ENCODE data around the gene COL3A1.

Gene COL3A1

DNA sequence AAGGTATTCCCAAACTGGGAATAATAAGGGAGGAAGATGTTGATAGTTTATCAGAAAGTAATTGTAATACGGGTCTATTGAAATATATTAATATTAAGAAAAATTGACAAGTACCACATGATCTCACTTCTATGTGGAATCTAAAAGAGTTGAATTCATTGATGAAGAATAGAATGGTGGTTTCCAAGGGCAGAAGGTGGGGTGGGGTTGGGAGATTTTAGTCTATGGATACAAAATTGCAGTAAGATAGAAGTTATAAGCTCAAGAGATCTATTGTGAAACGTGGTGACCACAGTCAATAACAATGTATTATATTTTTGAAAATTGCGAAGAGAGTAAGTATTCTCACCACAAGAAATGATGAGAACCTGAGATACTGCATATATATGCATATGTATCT is 38.9 kb downstream of the COL3A1 start:
- DNase-seq (ENCODE audit: low read depth) = no peak
- TF ChIP-seq, protein P1, sequence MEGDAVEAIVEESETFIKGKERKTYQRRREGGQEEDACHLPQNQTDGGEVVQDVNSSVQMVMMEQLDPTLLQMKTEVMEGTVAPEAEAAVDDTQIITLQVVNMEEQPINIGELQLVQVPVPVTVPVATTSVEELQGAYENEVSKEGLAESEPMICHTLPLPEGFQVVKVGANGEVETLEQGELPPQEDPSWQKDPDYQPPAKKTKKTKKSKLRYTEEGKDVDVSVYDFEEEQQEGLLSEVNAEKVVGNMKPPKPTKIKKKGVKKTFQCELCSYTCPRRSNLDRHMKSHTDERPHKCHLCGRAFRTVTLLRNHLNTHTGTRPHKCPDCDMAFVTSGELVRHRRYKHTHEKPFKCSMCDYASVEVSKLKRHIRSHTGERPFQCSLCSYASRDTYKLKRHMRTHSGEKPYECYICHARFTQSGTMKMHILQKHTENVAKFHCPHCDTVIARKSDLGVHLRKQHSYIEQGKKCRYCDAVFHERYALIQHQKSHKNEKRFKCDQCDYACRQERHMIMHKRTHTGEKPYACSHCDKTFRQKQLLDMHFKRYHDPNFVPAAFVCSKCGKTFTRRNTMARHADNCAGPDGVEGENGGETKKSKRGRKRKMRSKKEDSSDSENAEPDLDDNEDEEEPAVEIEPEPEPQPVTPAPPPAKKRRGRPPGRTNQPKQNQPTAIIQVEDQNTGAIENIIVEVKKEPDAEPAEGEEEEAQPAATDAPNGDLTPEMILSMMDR (IDR thresholded peaks at IDR 0.05; ENCODE audit: insufficient read depth, low read depth, low read length, missing control alignments) = no peak
- no peak overlapping the region for H3K4me3 ChIP-seq (ENCODE audit: low read depth, low read length)

DNA sequence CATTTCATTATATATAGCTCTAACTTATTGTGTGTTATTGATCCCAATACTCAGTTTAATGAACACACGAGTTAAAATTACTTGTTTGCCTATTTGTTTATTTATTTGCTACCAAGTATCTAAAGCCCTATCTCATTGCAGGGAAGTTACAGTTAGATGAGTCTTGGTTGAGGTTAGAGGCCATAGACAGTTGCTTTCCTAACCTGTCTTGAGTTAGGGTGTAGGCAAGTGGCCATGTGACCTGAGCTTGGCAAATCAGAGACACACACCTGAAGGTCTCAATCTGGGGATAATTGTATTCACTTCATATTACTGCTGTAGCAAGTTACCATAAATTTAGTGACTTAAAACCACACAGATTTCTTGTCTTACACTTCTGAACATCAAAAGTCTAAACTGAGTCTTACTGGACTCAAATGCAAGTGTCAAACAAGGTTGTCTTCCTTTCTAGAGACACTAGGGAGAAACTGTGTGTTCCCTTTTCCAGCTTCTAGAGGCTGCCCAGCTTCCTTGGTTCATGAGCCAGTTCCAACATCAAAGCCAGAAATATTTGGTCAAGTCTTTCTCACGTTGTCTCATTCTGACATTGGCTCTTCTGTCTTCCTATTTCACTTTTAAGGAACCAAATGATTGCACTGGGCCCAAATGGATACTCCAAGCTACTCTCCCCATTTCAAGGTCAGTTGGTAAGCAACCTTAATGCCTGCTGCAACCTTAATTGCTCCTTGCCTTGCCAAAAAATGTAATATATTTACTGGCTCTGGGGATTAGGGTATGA is 39.7 kb downstream of the COL3A1 start:
- DNase-seq (ENCODE audit: low read depth) = no peak
- H3K4me3 ChIP-seq (ENCODE audit: low read depth, low read length) = no peak overlapping the region
- TF ChIP-seq, protein P1 (IDR thresholded peaks at IDR 0.05; ENCODE audit: insufficient read depth, low read depth, low read length, missing control alignments) = no peak

DNA sequence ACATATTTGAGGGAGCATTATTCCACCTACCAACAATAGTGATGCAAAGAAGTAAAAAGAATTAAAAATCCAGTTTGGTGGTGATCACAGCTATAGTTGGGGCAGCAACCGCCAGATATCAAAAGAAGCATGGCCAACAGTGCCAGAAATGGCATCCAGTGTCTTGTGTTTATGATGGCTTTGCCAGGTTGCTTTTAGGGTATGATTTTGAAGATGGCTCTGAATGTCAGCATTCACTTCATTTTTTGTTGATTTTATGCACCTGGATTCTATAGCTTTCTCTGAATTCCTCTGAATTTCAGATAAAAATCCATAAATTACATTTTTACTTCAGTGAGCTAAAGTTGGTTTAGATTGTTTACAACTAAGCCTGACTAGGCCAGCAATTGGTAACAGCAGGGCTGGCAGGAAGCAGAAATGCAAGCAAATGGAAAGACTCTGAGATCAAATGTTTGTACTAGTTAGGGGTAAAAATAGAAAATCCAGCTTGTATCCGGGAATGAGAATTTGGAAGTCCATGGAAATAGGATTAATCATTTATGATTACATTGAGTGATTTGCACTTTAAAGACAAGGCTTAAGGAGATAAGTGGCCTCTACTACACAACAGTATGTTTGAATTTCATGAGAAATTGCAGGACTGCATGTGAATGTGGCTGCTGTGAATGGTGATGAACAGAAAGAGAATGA is 40.4 kb downstream of the COL3A1 start:
- no peak overlapping the region for H3K4me3 ChIP-seq (ENCODE audit: low read depth, low read length)
- TF ChIP-seq, protein P1 (IDR thresholded peaks at IDR 0.05; ENCODE audit: insufficient read depth, low read depth, low read length, missing control alignments) = no peak
- no peak for DNase-seq (ENCODE audit: low read depth)

DNA sequence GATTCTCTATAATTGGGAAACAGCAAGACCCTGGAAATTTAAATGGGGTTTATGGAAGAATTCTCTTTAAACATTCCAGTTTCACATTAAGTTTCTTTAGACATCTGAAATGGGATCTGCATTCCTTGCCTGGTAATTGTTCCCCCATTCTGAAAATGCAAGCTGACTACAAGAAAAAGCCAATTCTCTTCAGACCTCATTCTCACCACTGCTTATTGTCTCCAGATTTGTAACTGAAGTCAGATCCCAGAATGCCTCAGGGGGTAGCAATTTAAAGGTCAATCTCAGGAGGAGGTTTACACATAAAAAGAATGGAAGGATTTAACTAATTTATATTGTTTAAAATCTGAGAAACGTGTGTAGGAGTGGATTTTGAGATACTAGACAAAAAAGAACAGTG is 41.2 kb downstream of the COL3A1 start:
- TF ChIP-seq, protein P1 (IDR thresholded peaks at IDR 0.05; ENCODE audit: insufficient read depth, low read depth, low read length, missing control alignments) = no peak
- no peak overlapping the region for H3K4me3 ChIP-seq (ENCODE audit: low read depth, low read length)
- DNase-seq (ENCODE audit: low read depth) = no peak

DNA sequence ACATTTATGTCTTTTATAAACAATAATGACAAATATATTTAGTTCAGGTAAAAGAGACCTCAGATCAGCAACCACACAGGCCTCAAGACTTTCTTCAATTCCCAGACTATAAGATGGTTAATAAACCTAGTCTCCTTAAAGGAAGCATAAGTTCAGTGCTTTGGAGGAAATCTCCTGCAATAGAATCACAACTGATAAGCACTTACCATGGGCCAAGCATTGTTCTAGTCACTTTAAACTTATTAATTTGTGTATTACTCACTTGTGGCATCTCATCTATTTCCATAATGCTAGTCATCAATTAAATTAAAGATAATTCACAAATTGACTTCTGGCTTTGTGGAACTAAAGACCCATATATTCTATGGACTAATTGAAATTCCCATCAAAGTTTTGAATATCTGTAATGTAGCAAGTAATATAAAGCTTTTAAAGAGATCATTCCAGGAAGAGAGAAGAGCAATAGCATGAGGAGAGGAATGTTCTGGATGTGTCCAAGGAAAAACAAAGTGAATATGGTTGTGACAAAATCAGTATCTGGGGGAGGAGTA is 42.2 kb downstream of the COL3A1 start:
- no peak for DNase-seq (ENCODE audit: low read depth)
- H3K4me3 ChIP-seq (ENCODE audit: low read depth, low read length) = no peak overlapping the region
- TF ChIP-seq, protein P1 (IDR thresholded peaks at IDR 0.05; ENCODE audit: insufficient read depth, low read depth, low read length, missing control alignments) = no peak

DNA sequence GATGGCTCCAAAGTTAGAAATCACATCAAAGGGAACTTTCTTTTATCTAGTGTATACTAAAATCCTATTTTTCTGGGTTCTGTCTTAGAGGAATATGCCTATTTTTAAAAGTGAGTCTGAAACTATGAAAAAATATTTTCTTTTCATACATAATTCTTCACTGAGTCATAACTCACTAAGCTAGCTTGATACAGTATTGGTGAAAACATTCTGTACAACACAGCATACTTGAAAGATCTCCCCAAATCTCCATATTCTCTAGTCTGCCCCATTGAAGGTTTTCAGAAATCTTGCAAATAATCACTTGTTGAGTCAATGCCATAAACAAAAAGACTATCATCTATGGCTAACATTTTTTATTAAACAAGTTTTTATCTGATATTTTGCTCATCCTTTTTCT is 44.5 kb downstream of the COL3A1 start:
- DNase-seq (ENCODE audit: low read depth) = no peak
- TF ChIP-seq, protein P1 (IDR thresholded peaks at IDR 0.05; ENCODE audit: insufficient read depth, low read depth, low read length, missing control alignments) = no peak
- H3K4me3 ChIP-seq (ENCODE audit: low read depth, low read length) = no peak overlapping the region

All from GM12865 (cell line).